Spleen (tissue), 7 donors: ENCODE data around the gene RECK.

Experiments used
- CTCF ChIP-seq, 11 experiments: fragments of 200-600 bp in 7 of 11; fragments of 450-650 bp in 4 of 11; sonication (generic) in 4 of 11; IDR thresholded peaks in 8 of 11; conservative IDR thresholded peaks in 3 of 11; 1 replicate in 7 of 11; 2 replicates in 4 of 11; pipeline versions ENCODE4 v1.4.0 to v1.8.0; 2016 to 2021; ENCODE audit warnings: antibody characterized with exemption in 11 of 11, inconsistent platforms in 4 of 11, mild to moderate bottlenecking in 1 of 11
- POLR2A ChIP-seq, 3 donors: fragments of 450-650 bp; IDR thresholded peaks; one replicate each; pipeline ENCODE4 v1.5.1; 2017; ENCODE audit warnings: antibody characterized with exemption in 3 of 3, mild to moderate bottlenecking in 1 of 3
- POLR2AphosphoS5 ChIP-seq, 3 donors: sonication (generic); formaldehyde crosslinking; IDR thresholded peaks; one replicate each; pipeline ENCODE4 v1.5.1; 2017; ENCODE audit warnings: antibody characterized with exemption in 3 of 3
- donor health status: DM: no; HTN: no; CAD: no; lungs with moderate emphysema.
- donor health status: DM: no; HTN: no; CAD: no.
- donor health status: DM: no; HTN: no; CAD: no.

GRCh38 chr9:36140086-36141084, 103.7 kb downstream of the RECK start:
- TF ChIP-seq CTCF (IDR thresholded peaks at IDR 0.05 in 8 of 11, conservative IDR thresholded peaks at IDR 0.05 in 3 of 11) (no peak), POLR2A (IDR thresholded peaks at IDR 0.05) (no peak), POLR2AphosphoS5 (IDR thresholded peaks at IDR 0.05) (peak in 1 of 3 donors; percentile 70)
